HepG2 (cell line): Measurements from ENCODE around the gene UNC5C. TPM values are rescaled to one million over a fixed set of nuclear protein-coding genes. Genes with fewer than 3 reads are reported as not detected.

Source experiments
- ATAC-seq: fragments of 200-7000 bp; cut with Tn5 transposase; 3 replicates; pipeline ENCODE4 v1.9.1; 2020; ENCODE audit warnings: mild to moderate bottlenecking, moderate library complexity
- BruUV-seq: library from RNA; stranded (reverse); fragments of 400-500 nt; replicated peaks from 2 replicates; lab custom pipeline; 2021; lab: Mats Ljungman, UMichigan
- CTCF ChIA-PET: fragments of 300-600 bp; formaldehyde crosslinking; extraction: SDS; loops from one replicate; lab custom pipeline; 2021; ENCODE audit warnings: low total read pairs, inconsistent platforms, low intra/inter-chr PET ratio; lab: Yijun Ruan, JAX
- POLR2A ChIA-PET: fragments of 350-600 bp; sonication (Branson Sonifier 250); formaldehyde crosslinking; loops from one replicate; lab custom pipeline; 2020; ENCODE audit warnings: antibody characterized with exemption, inconsistent platforms; lab: Yijun Ruan, JAX
- DNase-seq: peaks from one replicate; pipeline ENCODE4 v3.0.0-alpha.2; 2015; ENCODE audit warnings: low spot score
- FAIRE-seq: peaks from 3 replicates; lab custom pipeline; 2011; peaks lifted over from hg19 to GRCh38; lab: Jason Lieb, UNC
- H2AFZ ChIP-seq: one replicate; pipeline ENCODE4 v1.6.1; 2011; ENCODE audit warnings: low read length, inconsistent platforms
- H3K27ac ChIP-seq: fragments of 300-600 bp; 3 replicates; pipeline ENCODE4 v1.8.0; 2011; ENCODE audit warnings: mixed run types, mild to moderate bottlenecking, mixed read lengths, low read length, inconsistent platforms; ENCODE audit not compliant: insufficient read depth; ENCODE audit errors: extremely low read length
- H3K27me3 ChIP-seq, 2 experiments: fragments of 200-600 bp in 1 of 2; 2 replicates in 1 of 2; 3 replicates in 1 of 2; pipeline versions ENCODE4 v1.6.0 to v1.8.0; 2011; ENCODE audit warnings: low read length in 2 of 2, mild to moderate bottlenecking in 2 of 2, moderate library complexity in 2 of 2, inconsistent platforms in 1 of 2; ENCODE audit not compliant: insufficient read depth in 2 of 2, control insufficient read depth in 1 of 2
- H3K36me3 ChIP-seq, 2 experiments: fragments of 200-600 bp in 1 of 2; replicated peaks in 1 of 2; 2 replicates in 1 of 2; 3 replicates in 1 of 2; pipeline versions ENCODE4 v1.5.1 to v1.8.0; 2011; ENCODE audit warnings: low read length in 2 of 2, inconsistent platforms in 1 of 2; ENCODE audit not compliant: insufficient read depth in 2 of 2, control insufficient read depth in 1 of 2
- H3K4me1 ChIP-seq: 2 replicates; pipeline ENCODE4 v1.5.1; 2012; ENCODE audit warnings: low read length, inconsistent platforms; ENCODE audit not compliant: insufficient read depth
- H3K4me2 ChIP-seq: 2 replicates; pipeline ENCODE4 v1.6.0; 2011; ENCODE audit warnings: low read depth, low read length, inconsistent platforms
- H3K4me3 ChIP-seq, 3 experiments: fragments of 200-600 bp in 1 of 3; sonication (generic), shearing (Covaris generic) in 1 of 3; replicated peaks in 1 of 3; 2 replicates each; pipeline ENCODE4 v1.5.1; 2011 to 2016; ENCODE audit warnings: low read length in 3 of 3, inconsistent platforms in 2 of 3, low read depth in 2 of 3, mild to moderate bottlenecking in 2 of 3, control low read depth in 1 of 3, mixed read lengths in 1 of 3; ENCODE audit not compliant: insufficient read depth in 1 of 3
- H3K79me2 ChIP-seq: one replicate; pipeline ENCODE4 v1.6.1; 2011; ENCODE audit warnings: low read length, inconsistent platforms; ENCODE audit not compliant: insufficient read depth
- H3K9ac ChIP-seq: 2 replicates; pipeline ENCODE4 v1.6.0; 2011; ENCODE audit warnings: mild to moderate bottlenecking, low read depth, low read length, inconsistent platforms; ENCODE audit not compliant: insufficient read depth
- H3K9me3 ChIP-seq: 2 replicates; pipeline ENCODE4 v1.5.1; 2012; ENCODE audit warnings: mild to moderate bottlenecking, low read length
- H4K20me1 ChIP-seq: 2 replicates; pipeline ENCODE4 v1.6.0; 2011; ENCODE audit warnings: inconsistent platforms, mild to moderate bottlenecking, low read length, moderate library complexity; ENCODE audit not compliant: insufficient read depth
- HDAC1 ChIP-seq: sonication (generic); formaldehyde crosslinking; IDR thresholded peaks from 2 replicates; pipeline ENCODE4 v1.5.1; 2020; ENCODE audit warnings: mild to moderate bottlenecking, missing genetic modification reagents
- ISL2 ChIP-seq: sonication (generic); formaldehyde crosslinking; IDR thresholded peaks from 2 replicates; pipeline ENCODE4 v1.5.0; 2020; ENCODE audit warnings: missing genetic modification reagents
- MTERF4 ChIP-seq: sonication (generic); formaldehyde crosslinking; IDR thresholded peaks from 2 replicates; pipeline ENCODE4 v1.8.0; 2023; ENCODE audit warnings: mild to moderate bottlenecking, missing genetic modification reagents
- THRA ChIP-seq: sonication (generic); formaldehyde crosslinking; IDR thresholded peaks from 2 replicates; pipeline ENCODE4 v1.4.0; 2020; ENCODE audit warnings: missing genetic modification reagents, borderline replicate concordance
- ZNF326 ChIP-seq: sonication (generic); formaldehyde crosslinking; IDR thresholded peaks from 2 replicates; pipeline ENCODE4 v1.4.0; 2020; ENCODE audit warnings: missing genetic modification reagents, borderline replicate concordance
- ZNF850 ChIP-seq: sonication (generic); formaldehyde crosslinking; conservative IDR thresholded peaks from 2 replicates; pipeline ENCODE4 v1.9.0; 2021; ENCODE audit warnings: mild to moderate bottlenecking, missing genetic modification reagents
- WGBS: methylation state at CpG from one replicate; pipeline ENCODE4 v1.1.6; 2017; ENCODE audit warnings: low lambda C conversion rate; 5-methylcytosine and 5-hydroxymethylcytosine counted together
- in situ Hi-C: cut with HindIII; loops from 2 replicates; pipeline ENCODE4 v1.10.0; 2017; ENCODE audit warnings: low pct_unique_long_range_greater_than_20kb; ENCODE audit not compliant: extremely low pct_ligation_motif_present
- intact Hi-C: fragments of 100-400 bp; cut with micrococcal nuclease; formaldehyde crosslinking; loops from one replicate; pipeline ENCODE4 v1.10.0; 2022; ENCODE audit not compliant: unreplicated experiment
- polyA plus RNA-seq, 8 experiments: library from polyadenylated mRNA; depleted of rRNA in 3 of 8; stranded (reverse) in 7 of 8; unstranded in 1 of 8; fragments of >200 nt; fragmentation: Illumina TruSeq in 4 of 8; extraction: Trizol in 4 of 8; gene quantifications; 2 replicates each; pipeline versions ENCODE4 v1.2.1 to v1.2.3, GENCODE V29; 2011 to 2016; ENCODE audit warnings: low read depth in 4 of 8, missing spikeins in 1 of 8, mixed read lengths in 1 of 8; ENCODE audit not compliant: insufficient read depth in 1 of 8
- total RNA-seq, 5 experiments: library from RNA; depleted of rRNA; stranded (reverse); fragments of >200 nt; fragmentation: Illumina TruSeq; extraction: Trizol; gene quantifications; 2 replicates each; pipeline ENCODE4 v1.2.3, GENCODE V29; 2016; ENCODE audit warnings: low read depth in 1 of 5
- TF ChIP-seq, protein P1 (sequence below): IDR thresholded peaks from 2 replicates; pipeline ENCODE4 v1.6.1; 2016; ENCODE audit warnings: control low read depth

The UNC5C gene
- total and polyA plus RNA-seq, 2 of the 13 experiments (the other 11 are each of a cell fraction or from before 2014, with no cell fraction given), result not detected

- no peak overlapping the region for H2AFZ ChIP-seq
- ATAC-seq, result no peak
- POLR2A ChIA-PET, result no interaction called here
- no peak for TF ChIP-seq HDAC1
- TF ChIP-seq ZNF326, result no peak
- TF ChIP-seq, all 625 proteins: peak for 0
- Histone ChIP-seq H3K4me3 (no peak overlapping the region), H3K9ac (no peak overlapping the region), H4K20me1 (no peaks in the 10 kb centered on the region), H3K36me3 (no peaks in the 10 kb centered on the region), H3K4me1 (no peaks in the 10 kb centered on the region), H3K9me3 (no peaks in the 10 kb centered on the region), H3K27ac (no peak overlapping the region), H3K79me2 (no peaks in the 10 kb centered on the region), H3K4me2 (no peak overlapping the region), H3K27me3 (no peaks in the 10 kb centered on the region)
- BruUV-seq, result no TSS peak
- in situ Hi-C loops (no loop called here), intact Hi-C loops (no loop called here)
- CTCF ChIA-PET, result no interaction called here
- DNase-seq, result no peak
- FAIRE-seq, result no peak
- WGBS, result 57% methylated on average over 1 of the region's 1 CpG
Measured at GRCh38 chr4:95363966-95364365, 184.8 kb downstream of the UNC5C start.

DNA sequence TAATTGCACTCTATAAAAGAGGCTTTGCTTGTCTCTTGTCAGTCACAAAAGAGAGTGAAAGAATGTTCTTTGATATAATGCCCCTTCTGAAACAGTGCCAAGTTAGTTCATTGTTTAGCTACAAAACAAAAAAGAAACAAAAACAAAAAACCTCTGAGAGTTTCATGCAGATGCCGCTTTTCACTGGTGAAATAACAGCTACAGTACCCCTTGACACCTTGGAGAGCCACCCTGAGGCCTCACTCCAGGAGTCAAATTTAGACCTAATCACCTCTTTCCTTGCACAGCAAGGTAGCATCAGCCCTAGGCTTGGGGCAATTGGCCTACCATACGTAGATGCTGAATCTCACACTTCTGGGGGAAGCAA, 185.2 kb downstream of the UNC5C start:
- no peaks in the 10 kb centered on the region for H3K9me3 ChIP-seq
- CTCF ChIA-PET, result no interaction called here
- no peak for DNase-seq
- H3K36me3 ChIP-seq, result no peaks in the 10 kb centered on the region
- H3K4me2 ChIP-seq, result no peak overlapping the region
- H4K20me1 ChIP-seq, result no peaks in the 10 kb centered on the region
- no peaks in the 10 kb centered on the region for H3K4me1 ChIP-seq
- H3K4me3 ChIP-seq, result no peak overlapping the region
- no peak for FAIRE-seq
- TF ChIP-seq ZNF850 (CRISPR knock-in tag) (no peak), THRA (CRISPR knock-in tag) (no peak), MTERF4 (CRISPR knock-in tag) (no peak), ISL2 (CRISPR knock-in tag) (no peak)
- TF ChIP-seq, protein P1, sequence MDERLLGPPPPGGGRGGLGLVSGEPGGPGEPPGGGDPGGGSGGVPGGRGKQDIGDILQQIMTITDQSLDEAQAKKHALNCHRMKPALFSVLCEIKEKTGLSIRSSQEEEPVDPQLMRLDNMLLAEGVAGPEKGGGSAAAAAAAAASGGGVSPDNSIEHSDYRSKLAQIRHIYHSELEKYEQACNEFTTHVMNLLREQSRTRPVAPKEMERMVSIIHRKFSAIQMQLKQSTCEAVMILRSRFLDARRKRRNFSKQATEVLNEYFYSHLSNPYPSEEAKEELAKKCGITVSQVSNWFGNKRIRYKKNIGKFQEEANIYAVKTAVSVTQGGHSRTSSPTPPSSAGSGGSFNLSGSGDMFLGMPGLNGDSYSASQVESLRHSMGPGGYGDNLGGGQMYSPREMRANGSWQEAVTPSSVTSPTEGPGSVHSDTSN, result no peak
- WGBS, result 46% methylated on average over 2 of the region's 2 CpGs
- no peak overlapping the region for H3K9ac ChIP-seq
- intact Hi-C loops, result no loop called here
- BruUV-seq, result no TSS peak
- no peak overlapping the region for H2AFZ ChIP-seq
- H3K79me2 ChIP-seq, result no peaks in the 10 kb centered on the region
- no peak for ATAC-seq
- in situ Hi-C loops, result no loop called here
- POLR2A ChIA-PET, result no interaction called here
- no peaks in the 10 kb centered on the region for H3K27me3 ChIP-seq
- no peak overlapping the region for H3K27ac ChIP-seq
